HG02588 (cell line): Measurements from ENCODE around the gene IGF2BP3.

Source experiments
- ATAC-seq: cut with Tn5 transposase; IDR thresholded peaks from one replicate; pipeline ENCODE4 v1.9.1; 2021; ENCODE audit warnings: mild to moderate bottlenecking, moderate library complexity; ENCODE audit not compliant: unreplicated experiment

IGF2BP3 gene

GRCh38 chr7:23272275-23272674 is 198.0 kb downstream of the IGF2BP3 start:
- ATAC-seq = no peak

GRCh38 chr7:23268746-23269145 is 201.5 kb downstream of the IGF2BP3 start:
- no peak for ATAC-seq

GRCh38 chr7:23268167-23268566 is 202.1 kb downstream of the IGF2BP3 start:
- no peak for ATAC-seq

GRCh38 chr7:23267357-23267756 is 202.9 kb downstream of the IGF2BP3 start:
- ATAC-seq = no peak

- ATAC-seq = no peak
These were observed 203.4 kb downstream of the IGF2BP3 start for GRCh38 chr7:23266918-23267317.

GRCh38 chr7:23264916-23265458 is 205.3 kb downstream of the IGF2BP3 start:
- peak; percentile 56 for ATAC-seq

- peak; percentile 73 for ATAC-seq
These were observed 208.3 kb downstream of the IGF2BP3 start for GRCh38 chr7:23261843-23262452.

GRCh38 chr7:23260371-23260770 is 209.9 kb downstream of the IGF2BP3 start:
- ATAC-seq = no peak
